ENCODE measurements around the gene SLC5A10.
"Not testable (repeated sequence)": the region's sequence is repeated elsewhere in the genome, so short reads cannot be mapped to it uniquely, and the experiment has no call there.

The SLC5A10 gene

GRCh38 chr17:19070318-19071168 lies 118.6 kb downstream of the SLC5A10 start:
- DNase-seq (ENCODE audit: low spot score) = not testable (repeated sequence)

Data from GM20000 (cell line).